Stimulated activated naive CD8-positive, alpha-beta T cell treated with anti-CD3 and anti-CD28 coated beads, Interleukin-15, Interleukin-2, amounts not matched to agents 100 ng/mL and 50 ng/mL, for 24 hours (primary cell): ENCODE data around the gene DEGS2.

ENCODE experiments used
- H3K27ac Mint-ChIP-seq: one replicate; pipeline ENCODE4 v1.8.0; 2021; ENCODE audit warnings: mild to moderate bottlenecking, mixed read lengths
- H3K27me3 Mint-ChIP-seq: one replicate; pipeline ENCODE4 v1.8.0; 2021; ENCODE audit warnings: mixed read lengths
- H3K36me3 Mint-ChIP-seq: one replicate; pipeline ENCODE4 v1.8.0; 2021; ENCODE audit warnings: low read depth, mixed read lengths
- H3K4me1 Mint-ChIP-seq: one replicate; pipeline ENCODE4 v1.8.0; 2021; ENCODE audit warnings: low read depth, mixed read lengths
- H3K4me3 Mint-ChIP-seq: one replicate; pipeline ENCODE4 v1.8.0; 2021; ENCODE audit warnings: mild to moderate bottlenecking, mixed read lengths
- H3K9me3 Mint-ChIP-seq: one replicate; pipeline ENCODE4 v1.8.0; 2021; ENCODE audit warnings: mixed read lengths

DEGS2 gene

DNA sequence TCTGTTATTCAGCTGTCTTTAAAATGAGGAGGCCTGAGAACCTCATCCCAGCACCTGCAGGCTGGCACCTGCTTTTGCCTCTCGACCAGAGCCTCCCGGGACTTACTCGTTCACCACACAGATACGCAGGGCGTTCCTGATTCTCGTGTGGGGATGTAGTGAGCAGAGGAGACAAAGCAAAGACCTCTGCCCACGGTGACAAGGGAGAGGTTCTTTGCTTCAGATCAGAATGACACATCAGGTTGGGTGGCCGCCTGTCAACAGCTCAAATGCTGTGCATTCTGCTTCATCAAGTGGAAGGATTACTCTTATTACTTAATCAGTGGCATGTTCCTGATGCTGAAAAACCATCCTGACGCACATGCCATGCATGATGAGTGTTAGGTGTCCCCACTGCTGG, 24.4 kb downstream of the DEGS2 start:
- no peaks in the 10 kb centered on the region for H3K9me3 Mint-ChIP-seq
- no peaks in the 10 kb centered on the region for H3K4me1 Mint-ChIP-seq
- H3K27me3 Mint-ChIP-seq = no peaks in the 10 kb centered on the region
- peaks cover 48% of the 10 kb centered on the region for H3K36me3 Mint-ChIP-seq
- no peak overlapping the region for H3K27ac Mint-ChIP-seq
- no peak overlapping the region for H3K4me3 Mint-ChIP-seq

DNA sequence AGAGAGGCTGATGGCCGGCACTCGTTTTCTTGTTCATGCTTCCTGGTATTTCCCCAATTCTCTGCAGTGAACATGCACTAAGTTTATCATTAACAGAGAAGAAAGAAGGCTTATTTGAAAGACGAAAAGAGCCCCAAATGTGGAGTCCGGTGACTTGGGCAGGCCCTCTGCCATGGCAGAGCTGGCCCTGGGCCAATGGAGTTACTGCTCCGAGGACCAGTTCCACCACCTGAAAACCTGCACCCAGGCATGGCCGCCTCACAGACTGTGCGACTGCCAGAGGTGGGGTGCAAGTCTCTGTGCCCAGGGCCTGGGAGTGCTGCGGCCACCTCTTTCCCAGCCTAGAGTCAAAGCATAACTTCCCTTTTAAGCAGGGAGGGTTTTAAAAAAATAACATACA, 24.9 kb downstream of the DEGS2 start:
- no peaks in the 10 kb centered on the region for H3K4me1 Mint-ChIP-seq
- H3K36me3 Mint-ChIP-seq = peaks cover 53% of the 10 kb centered on the region
- no peaks in the 10 kb centered on the region for H3K27me3 Mint-ChIP-seq
- no peak overlapping the region for H3K27ac Mint-ChIP-seq
- no peaks in the 10 kb centered on the region for H3K9me3 Mint-ChIP-seq
- no peak overlapping the region for H3K4me3 Mint-ChIP-seq

DNA sequence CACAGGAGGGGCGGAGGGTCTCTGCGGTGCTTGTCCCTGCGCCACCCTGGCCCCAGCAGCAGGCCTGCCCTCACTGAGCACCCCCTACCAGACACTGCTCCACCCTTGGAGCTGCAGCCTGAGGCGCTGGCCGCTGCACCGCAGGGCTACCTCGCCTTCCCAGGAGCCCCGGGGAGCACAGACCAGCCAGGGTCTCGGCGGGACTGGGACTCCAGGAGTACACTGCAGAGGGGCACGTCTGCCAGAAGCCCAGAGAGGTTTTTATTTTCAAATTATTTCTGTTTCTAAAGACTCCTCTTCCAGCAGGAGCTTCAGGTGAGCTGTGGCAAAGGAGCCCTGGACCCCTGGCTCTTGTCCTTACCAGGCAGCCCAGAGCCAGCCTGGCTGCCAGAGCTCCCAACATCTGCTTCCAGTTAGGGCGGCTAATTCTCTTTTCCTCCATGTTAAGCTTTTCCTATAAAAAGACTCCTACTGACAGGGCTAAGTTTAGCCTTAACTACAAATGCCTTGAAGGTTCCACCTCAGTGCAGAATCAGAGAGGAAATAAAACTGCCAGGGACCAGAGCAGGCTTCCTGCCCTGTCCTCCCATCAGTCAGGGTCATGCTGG, 26.4 kb downstream of the DEGS2 start:
- H3K9me3 Mint-ChIP-seq = no peaks in the 10 kb centered on the region
- H3K27me3 Mint-ChIP-seq = no peaks in the 10 kb centered on the region
- H3K27ac Mint-ChIP-seq = peak overlapping the region; percentile 45
- peaks cover 52% of the 10 kb centered on the region for H3K36me3 Mint-ChIP-seq
- H3K4me3 Mint-ChIP-seq = no peak overlapping the region
- no peaks in the 10 kb centered on the region for H3K4me1 Mint-ChIP-seq

DNA sequence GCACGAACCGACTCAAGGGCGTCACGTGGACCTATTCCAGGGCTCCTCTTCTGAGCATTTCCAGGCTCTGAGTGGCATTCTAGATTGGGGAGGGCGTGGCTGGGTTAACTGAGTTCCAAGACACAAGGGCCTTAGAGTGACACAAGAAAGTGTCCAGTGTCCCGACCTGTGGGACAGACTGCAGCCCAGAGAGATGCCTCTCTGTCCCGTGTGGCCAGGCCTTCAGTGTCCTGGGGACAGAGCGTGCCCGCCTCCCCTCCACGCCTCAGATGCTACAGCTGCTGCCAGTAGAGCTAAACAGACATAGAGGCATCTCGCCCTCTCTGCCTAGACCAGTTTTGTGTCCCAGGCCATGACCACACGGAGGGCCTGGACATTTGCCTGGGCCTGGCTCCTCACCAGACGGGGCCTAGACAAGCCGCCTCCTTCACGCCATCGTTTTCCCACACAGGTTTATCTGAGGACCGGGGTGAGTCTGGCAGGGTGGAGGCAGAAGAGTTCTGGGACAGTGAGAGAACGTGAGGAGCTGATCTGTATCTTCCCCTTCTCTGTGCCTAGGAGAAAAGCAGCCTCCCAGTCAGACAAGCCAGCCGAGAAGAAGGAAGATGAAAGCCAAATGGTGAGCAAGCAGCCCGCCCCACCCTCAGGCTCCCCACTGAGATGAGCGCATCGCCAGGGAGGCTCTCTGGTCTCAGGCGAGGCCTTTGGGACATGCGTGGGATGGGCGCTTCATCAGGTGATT, 27.1 kb downstream of the DEGS2 start:
- H3K9me3 Mint-ChIP-seq = no peaks in the 10 kb centered on the region
- H3K36me3 Mint-ChIP-seq = peaks cover 55% of the 10 kb centered on the region
- no peak overlapping the region for H3K4me3 Mint-ChIP-seq
- no peaks in the 10 kb centered on the region for H3K27me3 Mint-ChIP-seq
- no peak overlapping the region for H3K27ac Mint-ChIP-seq
- H3K4me1 Mint-ChIP-seq = no peaks in the 10 kb centered on the region

DNA sequence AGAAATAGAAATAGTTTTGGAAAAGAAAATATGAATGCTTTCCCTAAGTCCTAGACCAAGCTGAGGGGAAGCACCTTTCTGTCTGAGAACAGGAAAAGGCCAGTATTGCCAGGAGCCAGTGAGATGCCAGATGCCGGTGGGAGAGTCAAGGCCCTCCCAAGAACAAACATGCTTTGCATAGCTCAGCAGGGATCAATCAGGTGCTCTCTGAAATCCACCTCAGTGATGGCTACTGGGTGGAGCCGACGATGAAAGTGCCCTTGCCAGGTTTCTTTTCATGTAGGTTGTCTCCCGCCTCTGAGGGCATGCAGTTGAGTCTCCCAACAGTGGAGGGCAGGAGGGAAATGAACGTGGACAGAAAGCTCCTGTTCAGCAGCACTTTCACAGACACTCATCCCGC, 28.3 kb downstream of the DEGS2 start:
- Mint-ChIP-seq H3K36me3 (peaks cover 52% of the 10 kb centered on the region), H3K9me3 (no peaks in the 10 kb centered on the region), H3K4me3 (no peak overlapping the region), H3K27me3 (no peaks in the 10 kb centered on the region), H3K4me1 (no peaks in the 10 kb centered on the region), H3K27ac (peak overlapping the region; percentile 71)

DNA sequence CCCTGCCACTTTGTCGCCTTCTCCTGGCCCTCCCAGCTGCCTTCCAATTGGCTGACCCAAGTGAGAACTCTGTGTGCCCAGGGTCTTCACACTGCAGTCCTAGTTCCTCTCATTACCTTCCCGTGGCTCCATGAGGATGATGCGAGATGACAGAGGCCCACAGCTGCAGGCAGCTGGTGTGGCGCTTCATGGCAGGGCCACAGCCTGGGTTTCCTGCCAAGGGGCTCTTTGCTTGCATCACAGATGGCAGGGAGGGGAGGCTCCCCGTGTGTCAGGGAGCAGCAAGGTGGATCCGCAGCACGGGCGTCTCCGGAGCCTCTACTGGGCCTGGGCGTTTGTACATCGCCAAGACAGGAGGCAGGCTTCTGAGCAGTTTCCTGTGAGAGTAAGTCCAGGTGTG, 28.9 kb downstream of the DEGS2 start:
- H3K36me3 Mint-ChIP-seq = peaks cover 50% of the 10 kb centered on the region
- no peak overlapping the region for H3K4me3 Mint-ChIP-seq
- H3K27me3 Mint-ChIP-seq = no peaks in the 10 kb centered on the region
- H3K9me3 Mint-ChIP-seq = no peaks in the 10 kb centered on the region
- peak overlapping the region; percentile 71 for H3K27ac Mint-ChIP-seq
- H3K4me1 Mint-ChIP-seq = no peaks in the 10 kb centered on the region

DNA sequence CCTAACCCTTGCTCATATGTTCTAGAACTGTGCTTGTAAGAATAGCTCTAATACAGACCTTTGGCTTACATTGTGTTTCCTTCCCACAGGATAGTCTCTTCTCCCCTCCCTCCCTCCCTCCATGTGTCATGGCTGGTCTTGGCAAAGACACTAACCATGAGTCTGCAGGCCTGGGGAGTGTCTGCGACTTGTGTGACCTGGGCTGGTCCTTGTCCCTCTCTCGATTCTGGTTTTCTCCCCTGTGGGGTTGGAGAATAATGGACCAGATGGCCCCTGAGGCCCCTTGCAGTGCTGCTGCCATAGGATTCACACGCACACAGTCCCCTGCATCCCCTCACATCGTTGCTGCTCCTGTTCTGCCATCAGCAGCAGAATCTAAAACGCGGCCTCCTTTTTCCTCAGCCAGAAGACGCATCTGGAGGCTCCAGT, 30.3 kb downstream of the DEGS2 start:
- no peaks in the 10 kb centered on the region for H3K9me3 Mint-ChIP-seq
- H3K36me3 Mint-ChIP-seq = peaks cover 55% of the 10 kb centered on the region
- no peaks in the 10 kb centered on the region for H3K27me3 Mint-ChIP-seq
- H3K4me3 Mint-ChIP-seq = no peak overlapping the region
- H3K27ac Mint-ChIP-seq = no peak overlapping the region
- H3K4me1 Mint-ChIP-seq = no peaks in the 10 kb centered on the region

DNA sequence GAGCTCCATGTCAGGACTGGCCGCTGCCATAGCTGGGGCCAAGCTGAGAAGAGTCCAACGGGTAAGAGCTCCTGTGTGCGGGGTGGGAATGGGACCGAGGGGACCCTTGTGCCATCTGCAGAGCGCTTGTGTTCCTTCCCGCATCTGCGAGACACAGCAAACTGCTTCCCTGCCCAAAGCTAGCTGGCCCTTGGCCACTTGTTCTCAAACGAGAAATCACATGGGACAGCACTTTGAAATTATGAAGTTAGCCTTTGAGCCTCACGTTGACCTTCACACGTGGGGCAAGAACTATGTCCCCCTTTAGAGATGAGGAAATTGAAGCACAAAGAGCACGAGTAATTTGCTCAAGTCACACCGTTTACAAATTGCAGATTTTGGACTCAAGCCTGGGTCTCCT, 30.8 kb downstream of the DEGS2 start:
- Mint-ChIP-seq H3K27ac (no peak overlapping the region), H3K4me3 (no peak overlapping the region), H3K9me3 (no peaks in the 10 kb centered on the region), H3K36me3 (peaks cover 53% of the 10 kb centered on the region), H3K27me3 (no peaks in the 10 kb centered on the region), H3K4me1 (no peaks in the 10 kb centered on the region)

DNA sequence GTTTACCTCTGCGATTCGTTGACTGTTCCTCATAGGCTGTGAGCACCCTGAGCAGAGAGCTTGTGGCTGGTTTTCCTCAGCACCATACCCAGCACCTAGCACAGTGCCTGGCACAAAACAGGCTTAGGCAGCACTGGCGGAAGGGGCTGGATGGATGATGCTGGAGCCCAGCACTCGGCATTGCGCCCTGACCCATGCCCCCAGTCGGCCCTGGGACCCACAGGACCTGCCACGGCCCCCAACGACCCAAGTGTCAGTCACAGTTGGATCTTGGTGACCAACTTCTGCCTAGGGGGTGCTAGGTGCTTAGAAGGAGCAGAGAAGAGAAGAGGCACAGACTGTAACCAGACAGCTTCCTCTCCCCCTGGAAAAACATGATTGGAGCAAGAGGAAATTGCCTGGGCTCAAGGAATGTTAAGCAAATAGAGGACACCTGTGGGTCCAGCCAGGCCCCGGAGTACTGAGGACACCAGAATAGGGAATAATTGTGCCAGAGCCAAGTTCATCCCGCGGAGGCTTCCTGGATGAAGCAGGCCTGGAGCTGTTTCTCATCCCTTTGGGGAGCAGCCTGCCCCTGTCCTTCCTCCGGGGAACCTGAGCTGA, 31.5 kb downstream of the DEGS2 start:
- Mint-ChIP-seq H3K9me3 (no peaks in the 10 kb centered on the region), H3K36me3 (peaks cover 55% of the 10 kb centered on the region), H3K4me3 (no peak overlapping the region), H3K27me3 (no peaks in the 10 kb centered on the region), H3K27ac (no peak overlapping the region), H3K4me1 (no peaks in the 10 kb centered on the region)

DNA sequence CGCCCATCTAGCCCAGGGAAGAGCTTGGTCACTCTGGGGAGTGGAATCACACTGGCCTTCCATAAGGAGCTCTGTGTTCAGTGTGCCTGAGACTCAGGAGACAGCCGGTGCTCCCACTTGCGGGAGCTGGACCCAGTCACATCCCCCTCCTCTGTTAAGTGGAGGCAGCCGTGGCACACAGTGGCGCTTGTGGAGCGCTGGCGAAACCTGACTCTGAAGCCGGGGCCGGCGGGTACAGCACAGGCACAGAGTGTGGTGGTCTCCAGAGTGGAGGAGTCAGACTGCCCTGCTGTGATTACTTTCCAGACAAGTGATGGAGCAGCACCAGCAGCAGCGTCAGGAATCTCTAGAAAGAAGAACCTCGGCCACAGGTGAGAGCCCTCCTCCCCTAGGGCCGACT, 33.0 kb downstream of the DEGS2 start:
- Mint-ChIP-seq H3K9me3 (no peaks in the 10 kb centered on the region), H3K27me3 (no peaks in the 10 kb centered on the region), H3K4me3 (no peak overlapping the region), H3K27ac (no peak overlapping the region), H3K4me1 (no peaks in the 10 kb centered on the region), H3K36me3 (peaks cover 44% of the 10 kb centered on the region)

DNA sequence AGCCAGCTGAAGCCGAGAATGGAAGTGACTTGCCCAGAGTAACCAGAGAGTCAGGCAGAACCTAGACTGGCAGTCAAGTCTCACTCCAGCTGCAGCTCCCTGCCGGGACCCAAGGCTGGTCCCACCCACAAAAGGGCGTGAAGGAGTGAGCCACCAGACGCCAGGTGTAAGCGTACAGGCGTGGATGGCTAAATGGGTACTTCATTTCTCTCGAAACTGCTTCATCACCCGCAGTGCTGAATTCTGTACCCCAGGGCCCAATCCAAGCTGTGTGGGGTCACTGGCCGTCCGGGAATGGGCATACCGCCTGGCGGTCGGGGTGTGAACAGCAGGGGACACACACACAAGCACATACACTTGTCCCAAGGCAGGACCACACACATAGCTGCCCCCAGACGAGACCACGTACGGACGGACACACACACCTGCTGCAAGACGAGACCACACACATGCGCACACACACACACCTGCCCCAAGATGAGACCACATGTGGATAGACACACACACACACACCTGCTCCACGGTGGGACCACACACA, 34.8 kb downstream of the DEGS2 start:
- H3K27me3 Mint-ChIP-seq = no peaks in the 10 kb centered on the region
- H3K4me3 Mint-ChIP-seq = no peak overlapping the region
- no peaks in the 10 kb centered on the region for H3K4me1 Mint-ChIP-seq
- peaks cover 36% of the 10 kb centered on the region for H3K36me3 Mint-ChIP-seq
- H3K9me3 Mint-ChIP-seq = no peaks in the 10 kb centered on the region
- H3K27ac Mint-ChIP-seq = peak overlapping the region; percentile 48

DNA sequence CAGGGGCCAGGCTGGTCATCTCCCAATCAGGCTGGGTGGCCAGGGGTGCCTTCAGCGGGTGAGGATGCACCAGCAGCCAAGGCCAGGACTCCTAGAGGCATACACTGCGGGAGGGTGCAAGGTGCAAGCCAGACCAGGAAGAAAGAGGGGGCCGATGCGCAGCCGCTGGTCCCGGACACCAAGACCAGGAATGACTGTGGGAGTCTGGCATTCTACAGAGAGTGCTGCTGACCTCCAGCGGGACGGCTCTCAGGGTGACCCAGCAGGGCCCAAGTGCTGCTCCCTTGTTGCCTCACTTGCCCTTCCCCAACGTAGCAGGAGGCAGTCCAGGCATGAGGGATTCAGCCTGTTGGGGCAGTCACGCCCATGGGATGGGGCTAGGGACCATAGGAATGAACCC, 35.8 kb downstream of the DEGS2 start:
- Mint-ChIP-seq H3K36me3 (peaks cover 35% of the 10 kb centered on the region), H3K9me3 (no peaks in the 10 kb centered on the region), H3K27me3 (no peaks in the 10 kb centered on the region), H3K27ac (no peak overlapping the region), H3K4me3 (no peak overlapping the region), H3K4me1 (peaks cover 8% of the 10 kb centered on the region)

DNA sequence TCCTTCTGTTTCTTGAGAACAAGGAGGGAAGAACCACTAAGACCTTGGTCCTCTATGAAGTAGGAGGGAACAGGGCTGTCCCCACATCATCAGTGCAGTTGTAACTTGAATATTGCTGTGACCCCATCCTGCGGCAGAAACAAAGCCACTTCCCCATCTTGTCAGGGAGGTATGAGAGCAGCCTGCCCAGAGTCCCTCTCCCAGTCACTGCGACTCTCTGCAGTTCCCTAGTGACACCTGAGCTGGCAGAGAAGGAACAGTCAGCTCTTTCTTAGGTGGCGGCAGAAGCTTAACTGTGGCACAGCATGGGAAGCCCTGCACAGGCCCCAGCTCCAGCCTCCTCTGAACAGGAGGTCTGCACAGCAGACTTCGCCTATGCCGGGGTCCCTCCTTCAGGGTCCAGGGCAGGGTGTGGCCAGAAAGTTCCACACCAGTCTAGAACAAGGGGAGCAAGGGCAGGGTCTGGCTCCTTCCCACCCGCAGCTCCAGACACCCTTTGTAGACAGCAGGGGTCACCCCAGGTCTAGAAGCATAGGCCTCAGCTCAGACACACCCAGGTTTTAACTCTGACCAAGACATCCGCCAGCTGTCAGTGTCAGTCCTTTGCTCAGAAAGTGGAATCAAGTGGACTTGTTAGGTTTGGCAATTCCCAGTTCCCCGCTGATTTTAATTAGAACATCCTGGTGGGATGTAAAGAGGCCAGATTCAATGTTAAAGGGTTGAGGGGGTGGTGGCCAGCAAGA, 36.8 kb downstream of the DEGS2 start:
- H3K36me3 Mint-ChIP-seq = peaks cover 35% of the 10 kb centered on the region
- no peak overlapping the region for H3K4me3 Mint-ChIP-seq
- H3K27me3 Mint-ChIP-seq = no peaks in the 10 kb centered on the region

DNA sequence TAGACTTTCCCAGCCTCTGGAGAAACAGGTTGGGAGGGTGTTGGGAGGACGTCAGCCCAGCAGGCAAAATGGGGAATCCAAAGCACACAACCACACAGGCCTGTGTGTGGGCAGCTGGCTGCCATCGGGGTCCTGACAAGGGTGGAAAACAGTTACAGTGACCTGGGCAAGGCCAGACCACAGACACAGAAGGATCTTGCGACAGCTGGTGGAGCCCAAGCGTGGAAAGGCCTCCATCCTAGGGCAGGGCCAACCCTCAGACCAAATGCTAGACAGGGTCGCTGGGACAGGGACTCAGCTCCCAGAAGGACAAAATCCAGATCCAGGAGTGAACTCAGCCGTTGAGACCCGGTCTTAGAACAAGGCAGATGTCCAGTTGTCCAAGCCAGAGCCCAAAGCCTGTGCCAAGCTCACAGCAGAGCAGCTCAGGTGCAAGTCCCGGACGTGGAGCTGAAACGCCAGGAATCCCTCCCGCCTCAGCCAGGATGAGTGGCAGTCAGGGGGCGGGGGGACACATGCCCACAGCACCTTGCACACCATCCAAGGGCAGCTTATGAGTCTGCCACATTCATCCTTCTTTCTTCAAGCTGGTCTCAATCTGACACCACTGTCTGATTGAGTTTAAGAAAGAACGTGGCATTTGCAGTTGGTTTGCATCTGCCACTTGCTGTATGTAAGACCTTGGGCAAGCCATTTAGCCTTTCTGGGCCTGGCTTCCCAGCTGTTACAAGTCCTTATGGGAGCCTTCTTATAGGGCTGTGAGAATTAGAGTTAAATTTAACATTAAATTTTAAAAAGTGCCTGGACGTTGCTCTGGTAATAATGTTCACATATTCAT, 37.6 kb downstream of the DEGS2 start:
- no peaks in the 10 kb centered on the region for H3K9me3 Mint-ChIP-seq
- peak overlapping the region; percentile 2 for H3K27ac Mint-ChIP-seq
- peaks cover 27% of the 10 kb centered on the region for H3K36me3 Mint-ChIP-seq
- no peak overlapping the region for H3K4me3 Mint-ChIP-seq
- no peaks in the 10 kb centered on the region for H3K27me3 Mint-ChIP-seq
- H3K4me1 Mint-ChIP-seq = peaks cover 20% of the 10 kb centered on the region

More for the DNA sequence above, 36.8 kb downstream of the DEGS2 start:
- peak overlapping the region; percentile 2 for H3K27ac Mint-ChIP-seq
- H3K4me1 Mint-ChIP-seq = peaks cover 16% of the 10 kb centered on the region
- no peaks in the 10 kb centered on the region for H3K9me3 Mint-ChIP-seq
